Liver (tissue), 3 donors: ENCODE measurements around the gene SAMD1.

Experiments used
- ATF3 ChIP-seq: IDR thresholded peaks from 2 replicates; pipeline ENCODE4 v1.6.1; 2016; ENCODE audit warnings: antibody characterized with exemption
- CTCF ChIP-seq: fragments of 150-350 bp; IDR thresholded peaks from 2 replicates; pipeline ENCODE4 v1.5.1; 2017; ENCODE audit warnings: improper control_type of control experiment, low read depth, low read length; ENCODE audit not compliant: missing input control
- EGR1 ChIP-seq, 2 donors: IDR thresholded peaks; 2 replicates each; pipeline ENCODE4 v1.6.1; 2016 to 2018; ENCODE audit warnings: antibody characterized with exemption in 2 of 2, low read depth in 2 of 2
- FOXA1 ChIP-seq: IDR thresholded peaks from 2 replicates; pipeline ENCODE4 v1.6.1; 2016; ENCODE audit warnings: antibody characterized with exemption
- GABPA ChIP-seq, 2 donors: IDR thresholded peaks in 1 of 2; conservative IDR thresholded peaks in 1 of 2; 2 replicates each; pipeline ENCODE4 v1.6.1; 2016; ENCODE audit warnings: antibody characterized with exemption in 2 of 2, mild to moderate bottlenecking in 1 of 2, moderate library complexity in 1 of 2
- JUND ChIP-seq, 2 donors: IDR thresholded peaks; 2 replicates each; pipeline ENCODE4 v1.6.1; 2016; ENCODE audit warnings: antibody characterized with exemption in 2 of 2
- MAX ChIP-seq: IDR thresholded peaks from 2 replicates; pipeline ENCODE4 v1.6.1; 2016; ENCODE audit warnings: antibody characterized with exemption
- RAD21 ChIP-seq, 2 donors: IDR thresholded peaks; 2 replicates each; pipeline ENCODE4 v1.6.1; 2016; ENCODE audit warnings: antibody characterized with exemption in 2 of 2, mild to moderate bottlenecking in 2 of 2
- REST ChIP-seq: IDR thresholded peaks from 2 replicates; pipeline ENCODE4 v1.6.1; 2016; ENCODE audit warnings: antibody characterized with exemption, mild to moderate bottlenecking
- TAF1 ChIP-seq: conservative IDR thresholded peaks from 2 replicates; pipeline ENCODE4 v1.6.1; 2016; ENCODE audit warnings: antibody characterized with exemption, mild to moderate bottlenecking
- YY1 ChIP-seq: IDR thresholded peaks from 2 replicates; pipeline ENCODE4 v1.6.1; 2016; ENCODE audit warnings: antibody characterized with exemption, mild to moderate bottlenecking
- donor health status: healthy.
- donor health status: healthy.

GRCh38 chr19:14105680-14106079 lies 15.1 kb upstream of the SAMD1 start:
- TF ChIP-seq REST (no peak), CTCF (no peak), TAF1 (no peak), RAD21 (IDR thresholded peaks at IDR 0.05) (no peak), JUND (IDR thresholded peaks at IDR 0.05) (no peak), YY1 (no peak), ATF3 (no peak), MAX (no peak), GABPA (IDR thresholded peaks at IDR 0.05 in 1 of 2, conservative IDR thresholded peaks at IDR 0.05 in 1 of 2) (no peak), EGR1 (IDR thresholded peaks at IDR 0.05; ENCODE audit: low read depth in 2 of 2) (no peak), FOXA1 (no peak)
